Smooth muscle cell (in vitro differentiated cells): ENCODE measurements around the gene OR1Q1. TPM values are rescaled to one million over a fixed set of nuclear protein-coding genes. Genes with fewer than 3 reads are reported as not detected.

Experiments used
- DNase-seq: peaks from one replicate; lab custom pipeline; 2025; ENCODE audit not compliant: unreplicated experiment; lab: John Stamatoyannopoulos, UW
- H2AFZ ChIP-seq: fragments of 200-600 bp; sonication (generic); 2 replicates; pipeline ENCODE4 v1.6.0; 2016; ENCODE audit warnings: antibody characterized with exemption, low read depth, mild to moderate bottlenecking
- H3F3A ChIP-seq: fragments of 200-600 bp; sonication (generic); 2 replicates; pipeline ENCODE4 v1.6.0; 2017; ENCODE audit warnings: antibody characterized with exemption, low read depth
- H3K27ac ChIP-seq: fragments of 200-600 bp; sonication (generic); 2 replicates; pipeline ENCODE4 v1.5.1; 2016; ENCODE audit warnings: low read depth, mild to moderate bottlenecking
- H3K27me3 ChIP-seq: fragments of 200-600 bp; sonication (generic); 2 replicates; pipeline ENCODE4 v1.6.1; 2016; ENCODE audit warnings: low read depth, mild to moderate bottlenecking
- H3K36me3 ChIP-seq: fragments of 200-600 bp; sonication (generic); 2 replicates; pipeline ENCODE4 v1.5.1; 2016; ENCODE audit warnings: low read depth
- H3K4me1 ChIP-seq: fragments of 200-600 bp; sonication (generic); 2 replicates; pipeline ENCODE4 v1.5.1; 2016; ENCODE audit warnings: low read depth
- H3K4me2 ChIP-seq: fragments of 200-600 bp; sonication (generic); 2 replicates; pipeline ENCODE4 v1.6.0; 2016; ENCODE audit warnings: mild to moderate bottlenecking
- H3K4me3 ChIP-seq: fragments of 200-600 bp; sonication (generic); 2 replicates; pipeline ENCODE4 v1.5.1; 2016; ENCODE audit warnings: mild to moderate bottlenecking
- H3K79me2 ChIP-seq: fragments of 200-600 bp; sonication (generic); 2 replicates; pipeline ENCODE4 v1.6.0; 2016; ENCODE audit warnings: low read depth, mild to moderate bottlenecking
- H3K9ac ChIP-seq: fragments of 200-600 bp; sonication (generic); 2 replicates; pipeline ENCODE4 v1.6.0; 2016; ENCODE audit warnings: low read depth
- H3K9me3 ChIP-seq: fragments of 200-600 bp; sonication (generic); replicated peaks from 2 replicates; pipeline ENCODE4 v1.5.1; 2016; ENCODE audit warnings: low read depth
- H4K20me1 ChIP-seq: fragments of 200-600 bp; sonication (generic); 2 replicates; pipeline ENCODE4 v1.6.0; 2016; ENCODE audit warnings: low read depth
- CTCF ChIP-seq: fragments of 200-600 bp; sonication (generic); IDR thresholded peaks from 2 replicates; pipeline ENCODE4 v1.5.1; 2017; ENCODE audit warnings: borderline replicate concordance, mild to moderate bottlenecking, antibody characterized with exemption; ENCODE audit not compliant: insufficient read depth, poor library complexity, severe bottlenecking
- WGBS: methylation state at CpG from one replicate; pipeline ENCODE4 v1.1.7; 2016; ENCODE audit warnings: low lambda C conversion rate; 5-methylcytosine and 5-hydroxymethylcytosine counted together
- polyA plus RNA-seq: library from polyadenylated mRNA; unstranded; fragments of >200 nt; fragmentation: Nextera tagmentation; extraction: Ambion mirVana; gene quantifications from 2 replicates; pipeline ENCODE4 v1.2.1, GENCODE V29; 2016
- total RNA-seq: library from RNA; depleted of rRNA; stranded (reverse); fragments of >200 nt; gene quantifications from 2 replicates; pipeline ENCODE4 v1.2.3, GENCODE V29; 2014

OR1Q1 gene
- total and polyA plus RNA-seq, 2 experiments from 2014 or later = not detected

GRCh38 chr9:122609804-122610203 lies 4.7 kb upstream of the OR1Q1 start:
- Histone ChIP-seq H2AFZ (no peak overlapping the region), H3K4me2 (no peak overlapping the region), H3K4me1 (no peaks in the 10 kb centered on the region), H3K27me3 (no peaks in the 10 kb centered on the region), H3K36me3 (no peaks in the 10 kb centered on the region), H3K79me2 (no peaks in the 10 kb centered on the region), H3F3A (no peaks in the 10 kb centered on the region), H3K27ac (no peak overlapping the region), H3K4me3 (no peak overlapping the region), H3K9ac (no peak overlapping the region), H3K9me3 (peaks cover 11% of the 10 kb centered on the region), H4K20me1 (no peaks in the 10 kb centered on the region)
- no peak for TF ChIP-seq CTCF
- 49% methylated on average over 4 of the region's 4 CpGs for WGBS
- DNase-seq = no peak

- H3F3A ChIP-seq = no peaks in the 10 kb centered on the region
- no peaks in the 10 kb centered on the region for H4K20me1 ChIP-seq
- no peak overlapping the region for H3K27ac ChIP-seq
- peaks cover 14% of the 10 kb centered on the region for H3K9me3 ChIP-seq
- no peak for DNase-seq
- H3K79me2 ChIP-seq = no peaks in the 10 kb centered on the region
- H3K4me2 ChIP-seq = no peak overlapping the region
- H3K36me3 ChIP-seq = no peaks in the 10 kb centered on the region
- H2AFZ ChIP-seq = no peak overlapping the region
- no peaks in the 10 kb centered on the region for H3K27me3 ChIP-seq
- H3K9ac ChIP-seq = no peak overlapping the region
- H3K4me3 ChIP-seq = no peak overlapping the region
- H3K4me1 ChIP-seq = no peaks in the 10 kb centered on the region
- 64% methylated on average over 7 of the region's 7 CpGs for WGBS
- TF ChIP-seq CTCF = no peak
Observed at GRCh38 chr9:122619996-122620395, 5.5 kb downstream of the OR1Q1 start.

GRCh38 chr9:122642226-122642625 lies 27.7 kb downstream of the OR1Q1 start:
- whole genome bisulfite sequencing = 44% methylated on average over 2 of the region's 2 CpGs
- no peak for DNase-seq
- Histone ChIP-seq H3K4me3 (no peak overlapping the region), H2AFZ (no peak overlapping the region), H4K20me1 (no peaks in the 10 kb centered on the region), H3K4me2 (no peak overlapping the region), H3K27me3 (no peaks in the 10 kb centered on the region), H3K27ac (no peak overlapping the region), H3K9ac (no peak overlapping the region), H3K36me3 (no peaks in the 10 kb centered on the region), H3F3A (no peaks in the 10 kb centered on the region), H3K4me1 (no peaks in the 10 kb centered on the region), H3K9me3 (peaks cover 8% of the 10 kb centered on the region), H3K79me2 (no peaks in the 10 kb centered on the region)
- TF ChIP-seq CTCF = no peak

- H3K27ac ChIP-seq = no peak overlapping the region
- no peaks in the 10 kb centered on the region for H3K27me3 ChIP-seq
- no peak for TF ChIP-seq CTCF
- no peaks in the 10 kb centered on the region for H4K20me1 ChIP-seq
- H3K9ac ChIP-seq = no peak overlapping the region
- H3K9me3 ChIP-seq = peaks cover 10% of the 10 kb centered on the region
- no peak overlapping the region for H2AFZ ChIP-seq
- no peak overlapping the region for H3K4me3 ChIP-seq
- no peak overlapping the region for H3K4me2 ChIP-seq
- WGBS = 5% methylated on average over 1 of the region's 1 CpG
- no peaks in the 10 kb centered on the region for H3K4me1 ChIP-seq
- no peaks in the 10 kb centered on the region for H3K36me3 ChIP-seq
- H3K79me2 ChIP-seq = no peaks in the 10 kb centered on the region
- H3F3A ChIP-seq = no peaks in the 10 kb centered on the region
- no peak for DNase-seq
Observed at GRCh38 chr9:122656378-122656777, 41.8 kb downstream of the OR1Q1 start.
